GM12864 (cell line): ENCODE data around the gene KCNQ1OT1.

Experiments used
- DNase-seq: peaks from one replicate; pipeline ENCODE4 v3.0.0-alpha.2; 2011; ENCODE audit warnings: low read depth
- H3K4me3 ChIP-seq: 2 replicates; pipeline ENCODE4 v1.5.1; 2011; ENCODE audit warnings: mild to moderate bottlenecking, low read depth, low read length, control low read depth
- CTCF ChIP-seq: IDR thresholded peaks from 2 replicates; pipeline ENCODE4 v1.5.1; 2011; ENCODE audit warnings: low read depth, mild to moderate bottlenecking, moderate library complexity, low read length, control low read depth, inconsistent platforms; ENCODE audit errors: missing control alignments

Gene KCNQ1OT1

GRCh38 chr11:2566223-2567025 is 133.4 kb downstream of the KCNQ1OT1 start:
- DNase-seq, result no peak
- TF ChIP-seq CTCF, result no peak
- H3K4me3 ChIP-seq, result no peak overlapping the region

- DNase-seq, result no peak
- no peak overlapping the region for H3K4me3 ChIP-seq
- no peak for TF ChIP-seq CTCF
Measured at GRCh38 chr11:2565447-2566222, 134.2 kb downstream of the KCNQ1OT1 start.

- no peak overlapping the region for H3K4me3 ChIP-seq
- DNase-seq, result no peak
- TF ChIP-seq CTCF, result no peak
Measured at GRCh38 chr11:2564588-2565425, 135.0 kb downstream of the KCNQ1OT1 start.

GRCh38 chr11:2564008-2564530 is 135.7 kb downstream of the KCNQ1OT1 start:
- no peak for DNase-seq
- no peak overlapping the region for H3K4me3 ChIP-seq
- no peak for TF ChIP-seq CTCF

GRCh38 chr11:2563213-2564007 is 136.4 kb downstream of the KCNQ1OT1 start:
- no peak for DNase-seq
- TF ChIP-seq CTCF, result no peak
- H3K4me3 ChIP-seq, result no peak overlapping the region

- no peak overlapping the region for H3K4me3 ChIP-seq
- no peak for DNase-seq
- TF ChIP-seq CTCF, result no peak
Measured at GRCh38 chr11:2562890-2563212, 136.9 kb downstream of the KCNQ1OT1 start.
